GM23338 (cell line): Measurements from ENCODE around the gene CALY.

Experiments used
- CREB1 ChIP-seq: fragments of 250-450 bp; sonication (Bioruptor Pico); IDR thresholded peaks from 2 replicates; pipeline ENCODE4 v1.5.0; 2020; ENCODE audit warnings: low read depth, mild to moderate bottlenecking, moderate library complexity
- EZH2 ChIP-seq: fragments of 200-600 bp; sonication (generic); IDR thresholded peaks from one replicate; pipeline ENCODE4 v1.8.0; 2017; ENCODE audit warnings: antibody characterized with exemption, mild to moderate bottlenecking, low read depth; ENCODE audit not compliant: unreplicated experiment
- EZH2phosphoT487 ChIP-seq: fragments of 200-600 bp; sonication (generic); IDR thresholded peaks from one replicate; pipeline ENCODE4 v1.8.1; 2018; ENCODE audit warnings: antibody characterized with exemption; ENCODE audit not compliant: unreplicated experiment
- POLR2AphosphoS5 ChIP-seq: IDR thresholded peaks from 2 replicates; pipeline ENCODE4 v1.6.1; 2016; ENCODE audit warnings: antibody characterized with exemption, low read depth
- STAT1 ChIP-seq: IDR thresholded peaks from one replicate; pipeline ENCODE4 v1.6.1; 2016; ENCODE audit warnings: antibody characterized with exemption; ENCODE audit not compliant: unreplicated experiment
- TF ChIP-seq, protein P1 (sequence below), 2 experiments: fragments of 200-600 bp in 1 of 2; sonication (generic) in 1 of 2; conservative IDR thresholded peaks; 2 replicates each; pipeline versions ENCODE4 v1.5.1 to v1.6.1; 2016 to 2017; ENCODE audit warnings: antibody characterized with exemption in 2 of 2, low read depth in 2 of 2, mild to moderate bottlenecking in 2 of 2, moderate library complexity in 1 of 2
- TF ChIP-seq, protein P2 (sequence below): IDR thresholded peaks from 2 replicates; pipeline ENCODE4 v1.6.1; 2016; ENCODE audit warnings: antibody characterized with exemption

GRCh38 chr10:133361227-133361626, 24.5 kb upstream of the CALY start:
- TF ChIP-seq, protein P1, sequence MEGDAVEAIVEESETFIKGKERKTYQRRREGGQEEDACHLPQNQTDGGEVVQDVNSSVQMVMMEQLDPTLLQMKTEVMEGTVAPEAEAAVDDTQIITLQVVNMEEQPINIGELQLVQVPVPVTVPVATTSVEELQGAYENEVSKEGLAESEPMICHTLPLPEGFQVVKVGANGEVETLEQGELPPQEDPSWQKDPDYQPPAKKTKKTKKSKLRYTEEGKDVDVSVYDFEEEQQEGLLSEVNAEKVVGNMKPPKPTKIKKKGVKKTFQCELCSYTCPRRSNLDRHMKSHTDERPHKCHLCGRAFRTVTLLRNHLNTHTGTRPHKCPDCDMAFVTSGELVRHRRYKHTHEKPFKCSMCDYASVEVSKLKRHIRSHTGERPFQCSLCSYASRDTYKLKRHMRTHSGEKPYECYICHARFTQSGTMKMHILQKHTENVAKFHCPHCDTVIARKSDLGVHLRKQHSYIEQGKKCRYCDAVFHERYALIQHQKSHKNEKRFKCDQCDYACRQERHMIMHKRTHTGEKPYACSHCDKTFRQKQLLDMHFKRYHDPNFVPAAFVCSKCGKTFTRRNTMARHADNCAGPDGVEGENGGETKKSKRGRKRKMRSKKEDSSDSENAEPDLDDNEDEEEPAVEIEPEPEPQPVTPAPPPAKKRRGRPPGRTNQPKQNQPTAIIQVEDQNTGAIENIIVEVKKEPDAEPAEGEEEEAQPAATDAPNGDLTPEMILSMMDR (conservative IDR thresholded peaks at IDR 0.05; ENCODE audit: low read depth in 2 of 2): no peak
- TF ChIP-seq CREB1 (CRISPR knock-in tag): no peak
- no peak; the same call in 1 of the 2 replicates for TF ChIP-seq POLR2AphosphoS5
- TF ChIP-seq EZH2: no peak
- TF ChIP-seq, protein P2, sequence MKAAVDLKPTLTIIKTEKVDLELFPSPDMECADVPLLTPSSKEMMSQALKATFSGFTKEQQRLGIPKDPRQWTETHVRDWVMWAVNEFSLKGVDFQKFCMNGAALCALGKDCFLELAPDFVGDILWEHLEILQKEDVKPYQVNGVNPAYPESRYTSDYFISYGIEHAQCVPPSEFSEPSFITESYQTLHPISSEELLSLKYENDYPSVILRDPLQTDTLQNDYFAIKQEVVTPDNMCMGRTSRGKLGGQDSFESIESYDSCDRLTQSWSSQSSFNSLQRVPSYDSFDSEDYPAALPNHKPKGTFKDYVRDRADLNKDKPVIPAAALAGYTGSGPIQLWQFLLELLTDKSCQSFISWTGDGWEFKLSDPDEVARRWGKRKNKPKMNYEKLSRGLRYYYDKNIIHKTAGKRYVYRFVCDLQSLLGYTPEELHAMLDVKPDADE: no peak
- TF ChIP-seq EZH2phosphoT487: no peak
- no peak for TF ChIP-seq STAT1
